Measurements from ENCODE around the gene LIMD2.

GRCh38 chr17:63704836-63705235, 4.9 kb upstream of the LIMD2 start:
- TF ChIP-seq, protein P1, sequence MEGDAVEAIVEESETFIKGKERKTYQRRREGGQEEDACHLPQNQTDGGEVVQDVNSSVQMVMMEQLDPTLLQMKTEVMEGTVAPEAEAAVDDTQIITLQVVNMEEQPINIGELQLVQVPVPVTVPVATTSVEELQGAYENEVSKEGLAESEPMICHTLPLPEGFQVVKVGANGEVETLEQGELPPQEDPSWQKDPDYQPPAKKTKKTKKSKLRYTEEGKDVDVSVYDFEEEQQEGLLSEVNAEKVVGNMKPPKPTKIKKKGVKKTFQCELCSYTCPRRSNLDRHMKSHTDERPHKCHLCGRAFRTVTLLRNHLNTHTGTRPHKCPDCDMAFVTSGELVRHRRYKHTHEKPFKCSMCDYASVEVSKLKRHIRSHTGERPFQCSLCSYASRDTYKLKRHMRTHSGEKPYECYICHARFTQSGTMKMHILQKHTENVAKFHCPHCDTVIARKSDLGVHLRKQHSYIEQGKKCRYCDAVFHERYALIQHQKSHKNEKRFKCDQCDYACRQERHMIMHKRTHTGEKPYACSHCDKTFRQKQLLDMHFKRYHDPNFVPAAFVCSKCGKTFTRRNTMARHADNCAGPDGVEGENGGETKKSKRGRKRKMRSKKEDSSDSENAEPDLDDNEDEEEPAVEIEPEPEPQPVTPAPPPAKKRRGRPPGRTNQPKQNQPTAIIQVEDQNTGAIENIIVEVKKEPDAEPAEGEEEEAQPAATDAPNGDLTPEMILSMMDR (IDR thresholded peaks at IDR 0.05) = no peak
- TF ChIP-seq TCF7L2 (IDR thresholded peaks at IDR 0.05; ENCODE audit: low read depth, low read length) = no peak

All from Panc1 (cell line).